SK-N-SH treated with all-trans-retinoic acid at 6 μM for 48 hours (cell line): ENCODE measurements around the gene KCNMB1.

Experiments used
- ATAC-seq: fragments of 200-7000 bp; cut with Tn5 transposase; 3 replicates; pipeline ENCODE4 v1.9.1; 2020; ENCODE audit warnings: mild to moderate bottlenecking, moderate library complexity
- ARNTL ChIP-seq: fragments of 450-650 bp; formaldehyde crosslinking; IDR thresholded peaks from 2 replicates; pipeline ENCODE4 v1.5.0; 2020; ENCODE audit warnings: low read depth, mild to moderate bottlenecking, moderate library complexity, borderline replicate concordance
- BACH2 ChIP-seq: fragments of 250-450 bp; sonication (Bioruptor Pico); IDR thresholded peaks from 2 replicates; pipeline ENCODE4 v1.9.0; 2021; ENCODE audit warnings: mild to moderate bottlenecking, borderline replicate concordance
- CREB5 ChIP-seq: fragments of 250-450 bp; sonication (Bioruptor Pico); IDR thresholded peaks from 2 replicates; pipeline ENCODE4 v1.5.1; 2020; ENCODE audit warnings: low read depth, mild to moderate bottlenecking, moderate library complexity
- CSDC2 ChIP-seq: fragments of 250-450 bp; sonication (Bioruptor Pico); IDR thresholded peaks from 2 replicates; pipeline ENCODE4 v1.5.0; 2020; ENCODE audit warnings: mild to moderate bottlenecking, moderate library complexity
- CSRNP3 ChIP-seq: fragments of 250-450 bp; sonication (Bioruptor Pico); IDR thresholded peaks from 2 replicates; pipeline ENCODE4 v1.5.1; 2021; ENCODE audit warnings: mild to moderate bottlenecking, moderate library complexity
- ESRRG ChIP-seq: fragments of 250-450 bp; sonication (Bioruptor Pico); IDR thresholded peaks from 2 replicates; pipeline ENCODE4 v1.6.1; 2021; ENCODE audit warnings: mild to moderate bottlenecking
- GLIS3 ChIP-seq: fragments of 250-450 bp; sonication (Bioruptor Pico); IDR thresholded peaks from 2 replicates; pipeline ENCODE4 v1.5.0; 2020; ENCODE audit warnings: mild to moderate bottlenecking, moderate library complexity
- ISL1 ChIP-seq: fragments of 250-450 bp; sonication (Bioruptor Pico); IDR thresholded peaks from 2 replicates; pipeline ENCODE4 v2.1.2; 2022; ENCODE audit warnings: mild to moderate bottlenecking, moderate library complexity
- OSR1 ChIP-seq: fragments of 250-450 bp; sonication (Bioruptor Pico); IDR thresholded peaks from 2 replicates; pipeline ENCODE4 v1.8.0; 2022; ENCODE audit warnings: moderate library complexity, mild to moderate bottlenecking, inconsistent platforms
- PATZ1 ChIP-seq: fragments of 250-450 bp; sonication (Bioruptor Pico); IDR thresholded peaks from 2 replicates; pipeline ENCODE4 v1.8.0; 2020; ENCODE audit warnings: mild to moderate bottlenecking, moderate library complexity, borderline replicate concordance
- POU6F1 ChIP-seq: fragments of 250-450 bp; sonication (Bioruptor Pico); IDR thresholded peaks from 2 replicates; pipeline ENCODE4 v1.8.0; 2021; ENCODE audit warnings: low read depth, mild to moderate bottlenecking, moderate library complexity, borderline replicate concordance
- PPARA ChIP-seq: fragments of 250-450 bp; sonication (Bioruptor Pico); IDR thresholded peaks from 2 replicates; pipeline ENCODE4 v1.5.0; 2020; ENCODE audit warnings: mild to moderate bottlenecking, borderline replicate concordance
- RARB ChIP-seq: fragments of 250-450 bp; sonication (Bioruptor Pico); IDR thresholded peaks from 2 replicates; pipeline ENCODE4 v1.8.0; 2021; ENCODE audit warnings: mild to moderate bottlenecking, moderate library complexity
- SNAI2 ChIP-seq: fragments of 250-450 bp; sonication (Bioruptor Pico); IDR thresholded peaks from 2 replicates; pipeline ENCODE4 v1.5.0; 2020; ENCODE audit warnings: mild to moderate bottlenecking, moderate library complexity
- TCF4 ChIP-seq: fragments of 250-450 bp; sonication (Bioruptor Pico); IDR thresholded peaks from 2 replicates; pipeline ENCODE4 v1.8.0; 2021; ENCODE audit warnings: mild to moderate bottlenecking, moderate library complexity, borderline replicate concordance
- TOX ChIP-seq: fragments of 250-450 bp; sonication (Bioruptor Pico); IDR thresholded peaks from 2 replicates; pipeline ENCODE4 v1.8.0; 2021; ENCODE audit warnings: mild to moderate bottlenecking, moderate library complexity, borderline replicate concordance
- ZC3H10 ChIP-seq: fragments of 250-450 bp; sonication (Bioruptor Pico); IDR thresholded peaks from 2 replicates; pipeline ENCODE4 v1.5.1; 2021; ENCODE audit warnings: mild to moderate bottlenecking, moderate library complexity
- ZFP3 ChIP-seq: fragments of 250-450 bp; sonication (Bioruptor Pico); IDR thresholded peaks from 2 replicates; pipeline ENCODE4 v1.5.0; 2020; ENCODE audit warnings: mild to moderate bottlenecking, moderate library complexity
- ZFP30 ChIP-seq: fragments of 450-650 bp; formaldehyde crosslinking; IDR thresholded peaks from 2 replicates; pipeline ENCODE4 v1.5.0; 2022; ENCODE audit warnings: mild to moderate bottlenecking, moderate library complexity
- ZNF70 ChIP-seq: fragments of 450-650 bp; formaldehyde crosslinking; IDR thresholded peaks from 2 replicates; pipeline ENCODE4 v1.5.0; 2020; ENCODE audit warnings: mild to moderate bottlenecking, moderate library complexity
- ZNF8 ChIP-seq: fragments of 450-650 bp; formaldehyde crosslinking; IDR thresholded peaks from 2 replicates; pipeline ENCODE4 v1.5.0; 2020; ENCODE audit warnings: mild to moderate bottlenecking, moderate library complexity

Gene KCNMB1

DNA sequence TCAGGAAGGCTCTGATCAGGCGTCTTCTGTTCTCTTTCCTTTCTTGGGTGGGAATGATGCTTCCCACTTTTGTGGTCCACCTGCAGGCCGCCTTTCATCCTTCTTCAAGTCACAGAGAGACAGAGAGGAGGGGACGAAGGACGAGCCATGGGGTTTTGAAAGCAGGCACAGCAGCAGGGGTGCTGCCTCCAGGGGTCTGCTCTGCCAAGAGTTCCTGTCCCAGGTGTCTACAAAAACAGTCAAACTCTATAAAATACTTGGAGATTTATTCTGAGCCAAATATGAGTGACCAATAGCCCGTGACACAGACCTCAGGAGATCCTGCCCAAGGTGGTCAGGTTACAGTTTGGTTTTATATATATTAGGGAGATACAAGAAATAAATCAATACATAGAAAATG lies 57.1 kb downstream of the KCNMB1 start:
- ATAC-seq: no peak
- TF ChIP-seq TOX (CRISPR knock-in tag): no peak
- no peak for TF ChIP-seq PPARA
- TF ChIP-seq CSDC2 (CRISPR knock-in tag): no peak
- TF ChIP-seq GLIS3 (CRISPR knock-in tag): no peak
- TF ChIP-seq OSR1: no peak
- no peak for TF ChIP-seq PATZ1 (CRISPR knock-in tag)
- no peak for TF ChIP-seq BACH2 (CRISPR knock-in tag)
- no peak for TF ChIP-seq CSRNP3 (CRISPR knock-in tag)
- no peak for TF ChIP-seq ZNF70
- TF ChIP-seq CREB5 (CRISPR knock-in tag): no peak
- TF ChIP-seq RARB (CRISPR knock-in tag): no peak
- no peak for TF ChIP-seq TCF4 (CRISPR knock-in tag)
- TF ChIP-seq ISL1: no peak
- TF ChIP-seq ESRRG: no peak
- TF ChIP-seq ZFP3 (CRISPR knock-in tag): no peak
- no peak for TF ChIP-seq SNAI2 (CRISPR knock-in tag)
- no peak for TF ChIP-seq ZNF8 (CRISPR knock-in tag)
- no peak for TF ChIP-seq ZC3H10 (CRISPR knock-in tag)
- TF ChIP-seq ARNTL (CRISPR knock-in tag): no peak
- no peak for TF ChIP-seq POU6F1 (CRISPR knock-in tag)
- TF ChIP-seq, all 23 proteins: peak for 0

DNA sequence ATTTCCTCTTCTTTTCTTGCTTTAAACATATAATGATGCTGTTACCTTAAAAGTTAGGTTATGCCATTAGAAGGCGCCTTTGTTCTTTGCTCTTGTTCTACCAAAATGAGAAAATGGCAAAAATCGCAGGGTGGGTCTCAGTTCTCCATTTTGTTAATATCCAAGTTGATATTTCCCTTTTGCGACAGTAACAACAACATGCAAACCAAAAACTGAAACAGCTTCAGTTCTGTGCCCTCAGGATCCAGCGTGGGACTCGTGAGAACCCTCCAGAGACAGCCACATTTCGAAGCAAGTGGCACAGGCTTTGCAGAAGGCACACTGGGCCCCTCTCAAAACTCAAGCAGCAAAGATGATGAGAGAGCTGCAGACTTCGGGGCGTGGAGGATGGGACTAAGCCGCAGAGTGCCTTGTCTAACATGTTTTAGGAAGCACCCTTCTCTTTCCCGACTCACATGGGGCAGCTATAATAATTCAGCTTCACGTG lies 58.6 kb downstream of the KCNMB1 start:
- ATAC-seq: no peak
- TF ChIP-seq ARNTL (CRISPR knock-in tag) (no peak), ZFP3 (CRISPR knock-in tag) (no peak), PPARA (no peak), ZFP30 (CRISPR knock-in tag) (no peak), SNAI2 (CRISPR knock-in tag) (no peak)

GRCh38 chr5:170329524-170329923 lies 59.6 kb downstream of the KCNMB1 start:
- TF ChIP-seq POU6F1 (CRISPR knock-in tag) (no peak), ISL1 (no peak), TCF4 (CRISPR knock-in tag) (no peak), CREB5 (CRISPR knock-in tag) (no peak), CSRNP3 (CRISPR knock-in tag) (no peak), SNAI2 (CRISPR knock-in tag) (no peak)
- no peak for ATAC-seq
